Endothelial cell of umbilical vein (primary cell): ENCODE measurements around the gene GSPT1. TPM values are rescaled to one million over a fixed set of nuclear protein-coding genes. Genes with fewer than 3 reads are reported as not detected.
"Not testable (repeated sequence)": the region's sequence is repeated elsewhere in the genome, so short reads cannot be mapped to it uniquely, and the experiment has no call there.

Source experiments
- BruUV-seq: library from RNA; stranded (reverse); fragments of 400-500 nt; replicated peaks from 2 replicates; lab custom pipeline; 2021; lab: Mats Ljungman, UMichigan
- CTCF ChIA-PET: fragments of 300-600, 350-600 bp; sonication (Branson Sonifier 250); formaldehyde crosslinking; loops from one replicate; lab custom pipeline; 2021; ENCODE audit warnings: antibody characterized with exemption, inconsistent platforms; lab: Charles Lee
- POLR2A ChIA-PET: fragments of 300-600, 350-600 bp; sonication (Branson Sonifier 250); formaldehyde crosslinking; loops from one replicate; lab custom pipeline; 2021; ENCODE audit warnings: antibody characterized with exemption, inconsistent platforms; lab: Charles Lee
- DNase-seq: peaks from one replicate; pipeline ENCODE4 v3.0.0-alpha.2; 2011; ENCODE audit warnings: low read depth, low spot score
- FAIRE-seq: peaks from 2 replicates; lab custom pipeline; 2011; peaks lifted over from hg19 to GRCh38; lab: Jason Lieb, UNC
- H2AFZ ChIP-seq: 2 replicates; pipeline ENCODE4 v1.6.0; 2012; ENCODE audit warnings: low read depth, low read length, control low read depth, inconsistent platforms
- H3K27ac ChIP-seq: 2 replicates; pipeline ENCODE4 v1.5.1; 2011; ENCODE audit warnings: low read depth, mild to moderate bottlenecking, control low read depth, low read length, moderate library complexity; ENCODE audit not compliant: insufficient read depth
- H3K27me3 ChIP-seq, 2 experiments: 2 replicates each; pipeline versions ENCODE4 v1.6.0 to v1.6.1; 2011; ENCODE audit warnings: low read length in 2 of 2, mixed read lengths in 1 of 2; ENCODE audit not compliant: control insufficient read depth in 2 of 2, insufficient read depth in 2 of 2
- H3K36me3 ChIP-seq, 2 experiments: 2 replicates in 1 of 2; 3 replicates in 1 of 2; pipeline ENCODE4 v1.5.1; 2011; ENCODE audit warnings: low read length in 2 of 2, mild to moderate bottlenecking in 1 of 2, moderate library complexity in 1 of 2; ENCODE audit not compliant: control insufficient read depth in 2 of 2, insufficient read depth in 2 of 2; ENCODE audit errors: extremely low read depth in 1 of 2
- H3K4me1 ChIP-seq: 3 replicates; pipeline ENCODE4 v1.5.1; 2011; ENCODE audit warnings: mild to moderate bottlenecking, low read length; ENCODE audit not compliant: control insufficient read depth, insufficient read depth; ENCODE audit errors: extremely low read depth
- H3K4me2 ChIP-seq: 2 replicates; pipeline ENCODE4 v1.6.1; 2011; ENCODE audit warnings: low read length, control low read depth, mixed read lengths; ENCODE audit not compliant: insufficient read depth
- H3K4me3 ChIP-seq, 3 experiments: fragments of 200-600 bp in 1 of 3; sonication (generic), shearing (Covaris generic) in 1 of 3; replicated peaks in 1 of 3; 2 replicates each; pipeline ENCODE4 v1.5.1; 2011 to 2016; ENCODE audit warnings: control low read depth in 3 of 3, low read length in 3 of 3, mild to moderate bottlenecking in 2 of 3, inconsistent platforms in 1 of 3, low read depth in 1 of 3, moderate library complexity in 1 of 3; ENCODE audit not compliant: insufficient read depth in 1 of 3
- H3K79me2 ChIP-seq: 2 replicates; pipeline ENCODE4 v1.6.0; 2012; ENCODE audit warnings: low read length, inconsistent platforms; ENCODE audit not compliant: control insufficient read depth, insufficient read depth
- H3K9ac ChIP-seq: replicated peaks from 2 replicates; pipeline ENCODE3; 2011; ENCODE audit warnings: low read length, control low read depth; ENCODE audit not compliant: insufficient read depth; ENCODE audit errors: extremely low read depth
- H3K9me1 ChIP-seq: replicated peaks from 3 replicates; pipeline ENCODE4 v1.6.0; 2011; ENCODE audit warnings: mild to moderate bottlenecking, low read length; ENCODE audit not compliant: control insufficient read depth, insufficient read depth; ENCODE audit errors: extremely low read depth
- H3K9me3 ChIP-seq: replicated peaks from 2 replicates; pipeline ENCODE4 v1.5.1; 2012; ENCODE audit warnings: low read length, inconsistent platforms; ENCODE audit not compliant: control insufficient read depth, insufficient read depth
- H4K20me1 ChIP-seq: replicated peaks from 2 replicates; pipeline ENCODE3; 2011; ENCODE audit warnings: mild to moderate bottlenecking, low read length; ENCODE audit not compliant: control insufficient read depth, insufficient read depth; ENCODE audit errors: extremely low read depth
- EZH2 ChIP-seq: IDR thresholded peaks from 2 replicates; pipeline ENCODE4 v1.6.1; 2012; ENCODE audit warnings: borderline replicate concordance, low read depth, mild to moderate bottlenecking, moderate library complexity, low read length, inconsistent platforms; ENCODE audit not compliant: severe bottlenecking
- FOS ChIP-seq: IDR thresholded peaks from 2 replicates; pipeline ENCODE4 v1.6.1; 2011; ENCODE audit warnings: mild to moderate bottlenecking, low read length, moderate library complexity, borderline replicate concordance; ENCODE audit not compliant: insufficient read depth
- GATA2 ChIP-seq: IDR thresholded peaks from 2 replicates; pipeline ENCODE4 v1.7.0; 2011; ENCODE audit warnings: low read depth, mild to moderate bottlenecking, moderate library complexity, mixed read lengths, low read length; ENCODE audit not compliant: insufficient read length, insufficient read depth
- JUN ChIP-seq: IDR thresholded peaks from 2 replicates; pipeline ENCODE4 v1.6.1; 2011; ENCODE audit warnings: borderline replicate concordance, low read depth; ENCODE audit not compliant: insufficient read length, insufficient read depth
- MYC ChIP-seq: IDR thresholded peaks from one replicate; pipeline ENCODE4 v1.6.1; 2011; ENCODE audit warnings: mild to moderate bottlenecking, low read depth, low read length
- POLR2A ChIP-seq: IDR thresholded peaks from 2 replicates; pipeline ENCODE4 v1.6.1; 2012; ENCODE audit warnings: low read depth, mild to moderate bottlenecking, control low read depth, low read length
- POLR2AphosphoS5 ChIP-seq: IDR thresholded peaks from 2 replicates; pipeline ENCODE4 v1.6.1; 2012; ENCODE audit warnings: low read depth, mild to moderate bottlenecking, control low read depth, low read length, moderate library complexity; ENCODE audit not compliant: insufficient read depth
- dilution Hi-C: fragments of 300-500 bp; cut with MboI; formaldehyde crosslinking; loops from one replicate; pipeline ENCODE4 v1.15.0; 2019; ENCODE audit warnings: low sequenced_read_pairs; ENCODE audit not compliant: extremely low pct_ligation_motif_present
- intact Hi-C: fragments of 100-400 bp; cut with micrococcal nuclease; formaldehyde crosslinking; loops from one replicate; pipeline ENCODE4 v1.10.0; 2022
- polyA plus RNA-seq, 4 experiments: library from polyadenylated mRNA; depleted of rRNA in 3 of 4; stranded (reverse) in 3 of 4; unstranded in 1 of 4; fragments of >200 nt; gene quantifications; 2 replicates each; pipeline versions ENCODE4 v1.2.1 to v1.2.3, GENCODE V29; 2011 to 2012; ENCODE audit warnings: missing spikeins in 1 of 4
- total RNA-seq: library from RNA; stranded (reverse); gene quantifications from 2 replicates; pipeline ENCODE4 v1.2.3, GENCODE V29; 2021
- TF ChIP-seq, protein P1 (sequence below), 2 donors: IDR thresholded peaks; 1 replicate in 1 of 2; 2 replicates in 1 of 2; pipeline ENCODE4 v1.5.1; 2011; ENCODE audit warnings: low read length in 2 of 2, mild to moderate bottlenecking in 2 of 2, moderate library complexity in 2 of 2, control low read depth in 1 of 2, inconsistent platforms in 1 of 2, low read depth in 1 of 2; ENCODE audit not compliant: insufficient read depth in 1 of 2; ENCODE audit errors: extremely low read depth in 1 of 2
- TF ChIP-seq, protein P2 (sequence below): IDR thresholded peaks from 2 replicates; pipeline ENCODE4 v1.6.1; 2011; ENCODE audit not compliant: insufficient read depth, insufficient read length

The GSPT1 gene
- total and polyA plus RNA-seq, 2 donors (not counting 3 experiments of a cell fraction or from before 2014, with no cell fraction given): 40.3 to 152 TPM

DNA sequence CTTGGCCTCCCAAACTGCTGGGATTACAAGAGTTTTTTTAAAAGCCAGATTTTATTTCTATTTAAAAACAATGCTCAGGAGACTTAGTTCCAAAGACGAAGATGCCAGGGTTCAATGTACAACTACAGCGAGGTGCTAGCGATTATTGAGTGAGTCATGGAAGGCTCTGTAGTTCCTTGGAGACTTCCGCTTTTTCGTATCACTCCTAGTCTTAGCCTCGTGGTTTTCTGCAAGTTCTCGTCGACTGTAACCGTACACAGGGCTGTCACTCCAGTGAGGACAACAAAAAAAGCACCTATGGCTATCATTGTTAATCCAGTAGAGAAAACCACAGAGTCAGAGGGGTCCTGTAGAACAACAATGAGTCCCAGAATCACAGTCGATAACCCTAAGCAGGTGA lies 96.0 kb downstream of the GSPT1 start:
- no peak overlapping the region for H3K4me2 ChIP-seq
- no TSS peak for BruUV-seq
- FAIRE-seq (no peak), DNase-seq (no peak)
- no peaks in the 10 kb centered on the region for H3K79me2 ChIP-seq
- H2AFZ ChIP-seq: no peak overlapping the region
- H3K36me3 ChIP-seq: no peaks in the 10 kb centered on the region
- H3K27me3 ChIP-seq: no peaks in the 10 kb centered on the region
- H3K9me3 ChIP-seq: no peaks in the 10 kb centered on the region
- H3K4me3 ChIP-seq: no peak overlapping the region
- H3K27ac ChIP-seq: no peak overlapping the region
- POLR2A ChIA-PET: no interaction called here
- H3K4me1 ChIP-seq: no peaks in the 10 kb centered on the region
- CTCF ChIA-PET: no interaction called here
- dilution Hi-C loops: no loop called here
- H3K9me1 ChIP-seq: no peaks in the 10 kb centered on the region
- no peaks in the 10 kb centered on the region for H4K20me1 ChIP-seq
- TF ChIP-seq POLR2A (no peak), POLR2AphosphoS5 (no peak), FOS (no peak), MYC (no peak), EZH2 (no peak), JUN (no peak), GATA2 (no peak)
- TF ChIP-seq, protein P1, sequence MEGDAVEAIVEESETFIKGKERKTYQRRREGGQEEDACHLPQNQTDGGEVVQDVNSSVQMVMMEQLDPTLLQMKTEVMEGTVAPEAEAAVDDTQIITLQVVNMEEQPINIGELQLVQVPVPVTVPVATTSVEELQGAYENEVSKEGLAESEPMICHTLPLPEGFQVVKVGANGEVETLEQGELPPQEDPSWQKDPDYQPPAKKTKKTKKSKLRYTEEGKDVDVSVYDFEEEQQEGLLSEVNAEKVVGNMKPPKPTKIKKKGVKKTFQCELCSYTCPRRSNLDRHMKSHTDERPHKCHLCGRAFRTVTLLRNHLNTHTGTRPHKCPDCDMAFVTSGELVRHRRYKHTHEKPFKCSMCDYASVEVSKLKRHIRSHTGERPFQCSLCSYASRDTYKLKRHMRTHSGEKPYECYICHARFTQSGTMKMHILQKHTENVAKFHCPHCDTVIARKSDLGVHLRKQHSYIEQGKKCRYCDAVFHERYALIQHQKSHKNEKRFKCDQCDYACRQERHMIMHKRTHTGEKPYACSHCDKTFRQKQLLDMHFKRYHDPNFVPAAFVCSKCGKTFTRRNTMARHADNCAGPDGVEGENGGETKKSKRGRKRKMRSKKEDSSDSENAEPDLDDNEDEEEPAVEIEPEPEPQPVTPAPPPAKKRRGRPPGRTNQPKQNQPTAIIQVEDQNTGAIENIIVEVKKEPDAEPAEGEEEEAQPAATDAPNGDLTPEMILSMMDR (IDR thresholded peaks at IDR 0.05; ENCODE audit: extremely low read depth in 1 of 2, insufficient read depth in 1 of 2, low read depth in 1 of 2, low read length in 2 of 2): no peak
- TF ChIP-seq, protein P2, sequence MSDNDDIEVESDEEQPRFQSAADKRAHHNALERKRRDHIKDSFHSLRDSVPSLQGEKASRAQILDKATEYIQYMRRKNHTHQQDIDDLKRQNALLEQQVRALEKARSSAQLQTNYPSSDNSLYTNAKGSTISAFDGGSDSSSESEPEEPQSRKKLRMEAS: no peak
- H3K9ac ChIP-seq: no peak overlapping the region
- intact Hi-C loops: no loop called here

- H3K4me2 ChIP-seq, POLR2A ChIA-PET, H2AFZ ChIP-seq, H3K27ac ChIP-seq, H3K79me2 ChIP-seq, H3K36me3 ChIP-seq, H3K9me3 ChIP-seq, FAIRE-seq, intact Hi-C loops, H3K4me3 ChIP-seq, H3K9me1 ChIP-seq, CTCF ChIA-PET, H3K27me3 ChIP-seq, H3K9ac ChIP-seq, H3K4me1 ChIP-seq, dilution Hi-C loops, DNase-seq, BruUV-seq, H4K20me1 ChIP-seq: not testable (repeated sequence)
These were observed 96.8 kb downstream of the GSPT1 start for GRCh38 chr16:11818970-11819369.
